GM19455 (cell line): ENCODE results near the gene ERCC1.
"Not testable (repeated sequence)": the region's sequence is repeated elsewhere in the genome, so short reads cannot be mapped to it uniquely, and the experiment has no call there.

Experiments used
- ATAC-seq: cut with Tn5 transposase; IDR thresholded peaks from one replicate; pipeline ENCODE4 v1.9.1; 2021; ENCODE audit not compliant: unreplicated experiment

Gene ERCC1

DNA sequence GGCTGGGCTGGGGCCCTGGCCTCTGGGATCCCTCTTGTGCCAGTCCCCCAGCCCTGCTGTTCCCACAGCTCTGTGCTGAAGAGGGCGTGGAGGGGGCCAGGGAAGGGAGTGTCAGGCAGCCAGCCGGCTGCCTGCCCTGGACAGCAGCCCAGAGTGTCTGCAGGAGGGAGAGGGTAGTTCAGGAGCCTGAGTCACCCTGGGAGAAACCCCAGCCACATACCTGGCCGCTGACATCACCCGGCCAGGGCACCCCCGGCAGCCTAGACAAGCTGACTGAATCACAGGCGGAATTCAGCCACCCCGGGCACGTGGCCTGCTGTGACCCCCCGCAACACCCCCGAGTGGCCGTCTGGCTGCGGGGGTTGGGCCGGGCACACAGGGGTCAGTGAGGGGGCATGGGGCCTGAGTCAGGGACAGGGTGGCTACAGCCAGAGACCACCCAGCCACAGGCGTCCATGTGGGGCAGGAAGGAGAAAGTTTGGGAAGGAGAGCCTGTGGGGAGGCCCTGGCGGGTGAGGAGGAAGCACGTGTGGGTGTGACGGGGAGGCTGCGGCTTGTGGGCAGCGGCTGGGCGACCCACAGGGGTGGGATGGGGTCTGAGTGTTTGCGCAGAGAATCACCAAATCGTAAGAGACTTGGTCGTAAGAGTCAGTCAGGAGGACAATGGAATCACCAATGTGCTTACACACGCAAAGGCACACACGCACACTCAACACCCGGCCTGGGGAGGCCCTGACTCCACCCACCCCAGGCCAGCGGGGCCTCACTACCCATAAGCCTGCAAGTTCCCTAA, 32.2 kb upstream of the ERCC1 start:
- ATAC-seq = no peak

DNA sequence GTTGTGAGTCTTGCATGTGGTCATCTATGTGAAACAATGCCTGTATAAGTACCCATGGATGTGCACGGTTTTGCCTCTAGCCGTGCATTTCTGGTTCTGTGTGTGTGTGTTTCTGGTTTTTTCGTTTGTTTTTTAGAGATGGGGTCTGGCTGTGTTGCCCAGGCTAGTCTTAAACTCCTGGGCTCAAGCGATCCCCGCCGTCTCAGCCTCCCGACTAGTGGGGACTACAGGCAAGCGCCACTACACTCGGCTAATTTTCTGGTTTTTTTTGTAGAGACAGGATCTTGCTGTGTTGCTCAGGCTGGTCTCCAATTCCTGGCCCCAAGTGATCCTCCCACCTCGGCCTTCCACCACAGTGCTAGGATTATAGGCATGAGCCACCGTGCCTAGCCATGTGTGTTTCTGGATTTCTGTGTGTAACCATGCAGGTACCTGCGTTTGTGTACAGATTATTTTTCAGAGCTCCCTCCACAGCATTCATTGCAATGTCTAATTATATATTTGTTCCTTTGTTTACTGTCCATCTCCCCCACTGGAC, 28.2 kb upstream of the ERCC1 start:
- no peak for ATAC-seq

DNA sequence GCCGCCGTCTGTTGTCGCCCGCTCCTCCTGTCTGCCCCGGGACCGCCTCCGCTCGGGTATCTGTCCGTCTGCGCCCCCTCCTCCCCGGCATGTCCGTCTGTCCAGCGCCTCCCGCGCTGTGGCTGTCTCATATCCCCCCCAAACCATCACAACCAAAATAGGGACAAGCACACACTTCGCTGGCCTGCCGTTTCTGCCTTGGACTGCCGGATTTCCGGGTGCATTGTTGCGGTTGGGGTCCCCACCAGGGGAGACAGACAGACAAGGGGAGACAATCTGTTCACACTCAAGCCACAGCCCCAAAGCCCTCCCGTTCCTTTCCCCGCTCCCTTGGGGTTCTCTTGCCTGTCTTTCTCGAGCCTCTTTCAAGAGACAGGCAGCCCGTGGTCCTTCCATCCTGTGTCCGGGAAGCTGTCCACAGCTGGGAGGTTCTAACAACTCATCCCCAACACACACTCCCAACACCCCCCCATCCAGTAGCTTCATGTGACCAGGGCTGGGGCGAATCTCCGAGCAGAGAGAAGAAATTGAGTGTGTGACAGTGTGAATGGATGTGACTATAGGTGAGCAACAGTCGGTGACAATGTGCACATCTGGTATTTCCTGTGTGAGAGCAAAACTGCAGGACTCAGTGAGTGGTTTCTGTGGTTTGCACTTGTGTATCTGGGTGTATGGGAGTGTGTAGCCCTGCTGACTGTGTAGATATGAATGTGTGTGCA, 27.6 kb upstream of the ERCC1 start:
- no peak for ATAC-seq

DNA sequence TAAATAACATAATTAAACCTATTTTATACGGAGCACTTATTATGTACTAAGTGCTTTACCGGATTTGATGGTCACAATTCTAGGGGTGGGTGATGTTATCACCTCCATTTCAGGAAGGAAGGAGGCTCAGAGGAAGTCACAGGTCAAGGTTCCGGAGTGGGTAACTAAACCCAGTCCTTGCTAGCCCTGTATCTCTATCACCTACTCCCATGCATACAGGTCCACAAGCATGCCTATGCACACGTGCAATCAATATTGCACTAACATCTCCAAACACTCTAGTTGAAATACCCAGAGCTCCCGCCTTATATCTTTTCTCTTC, 26.3 kb upstream of the ERCC1 start:
- ATAC-seq = no peak

DNA sequence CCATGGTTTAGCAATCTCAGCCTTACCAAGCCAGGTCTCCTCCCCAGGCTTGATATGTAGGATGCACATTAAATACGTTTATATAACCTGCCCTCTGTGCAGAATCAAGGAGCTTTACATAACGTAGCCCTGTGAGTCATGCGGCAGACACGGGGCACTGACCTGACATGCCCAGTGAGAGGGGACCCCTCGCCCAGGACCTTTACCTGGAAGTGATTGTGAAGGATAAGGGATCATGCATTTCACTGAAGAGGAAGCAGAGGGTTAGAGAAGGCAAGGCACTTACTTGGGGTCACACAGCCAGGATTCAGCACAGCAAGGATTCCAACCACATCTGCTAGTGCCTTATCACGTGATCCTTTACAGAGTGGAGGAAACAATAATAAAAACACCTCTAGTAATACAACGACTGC, 25.2 kb upstream of the ERCC1 start:
- no peak for ATAC-seq

DNA sequence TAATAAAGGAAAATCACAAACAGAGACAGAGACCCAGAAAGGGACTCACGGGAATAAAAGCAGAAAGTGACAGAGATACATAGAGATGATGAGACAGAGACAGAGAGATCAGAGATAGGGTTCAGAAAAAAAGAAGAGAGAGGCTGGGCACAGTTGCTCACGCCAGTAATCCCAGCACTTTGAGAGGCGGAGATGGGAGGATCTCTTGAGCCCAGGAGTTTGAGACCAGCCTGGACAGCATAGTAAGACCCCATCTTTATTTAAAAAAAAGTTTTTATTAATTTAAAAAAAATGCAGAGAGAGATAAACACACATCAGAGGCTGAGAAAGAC, 24.7 kb upstream of the ERCC1 start:
- no peak for ATAC-seq

DNA sequence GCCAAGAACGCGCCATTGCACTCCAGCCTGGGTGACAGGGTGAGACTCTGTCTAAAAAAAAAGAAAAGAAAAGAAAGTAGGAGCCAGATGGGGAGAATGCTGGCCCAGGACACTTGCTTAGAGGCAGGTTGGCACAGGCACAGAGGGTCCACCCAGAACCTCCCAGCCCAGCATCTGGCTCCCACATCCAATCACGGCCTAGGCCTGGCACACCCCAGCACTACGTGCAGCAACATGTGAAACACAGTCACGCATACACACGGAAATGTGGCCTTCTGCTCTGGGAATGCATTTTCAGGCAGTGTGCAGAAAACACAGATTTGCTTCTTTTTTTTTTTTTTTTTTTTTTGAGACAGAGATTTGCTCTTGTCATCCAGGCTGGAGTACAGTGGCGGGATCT, 23.2 kb upstream of the ERCC1 start:
- no peak for ATAC-seq

DNA sequence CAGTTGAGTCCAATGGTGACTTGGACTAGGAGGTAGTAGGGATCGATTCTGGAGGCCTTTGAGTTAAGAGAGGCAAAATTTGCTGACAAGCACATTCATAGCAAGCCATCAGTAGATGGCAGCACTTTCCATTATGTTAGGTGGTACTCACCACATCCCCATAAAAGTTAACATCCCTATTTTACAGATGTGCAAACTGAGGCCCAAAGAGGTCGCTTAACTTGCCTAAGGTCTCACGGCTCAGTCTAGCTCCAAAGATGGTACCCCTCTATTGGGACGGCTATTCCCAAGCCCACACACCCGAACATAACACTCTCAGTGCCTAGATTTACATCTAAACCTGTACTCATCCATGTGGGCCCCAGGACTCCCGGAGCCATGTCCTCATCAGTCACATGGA, 22.6 kb upstream of the ERCC1 start:
- ATAC-seq = no peak

DNA sequence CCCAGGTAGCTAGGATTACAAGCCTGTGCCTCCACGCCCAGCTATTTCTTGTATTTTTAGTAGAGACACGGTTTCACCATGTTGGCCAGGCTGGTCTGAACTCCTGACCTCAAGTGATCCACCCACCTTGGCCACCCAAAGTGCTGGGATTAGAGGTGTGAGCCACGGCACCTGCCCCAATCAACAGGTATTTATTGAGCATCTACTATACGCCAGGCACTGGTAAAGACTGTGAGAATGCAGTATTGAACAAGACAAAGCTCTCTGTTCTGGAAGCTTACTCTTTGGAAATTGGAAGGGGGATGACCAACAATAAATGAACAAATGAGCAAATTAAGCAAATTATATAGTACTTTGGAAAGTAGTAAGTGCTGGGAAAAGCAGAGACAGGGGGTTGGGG, 21.4 kb upstream of the ERCC1 start:
- ATAC-seq = no peak

DNA sequence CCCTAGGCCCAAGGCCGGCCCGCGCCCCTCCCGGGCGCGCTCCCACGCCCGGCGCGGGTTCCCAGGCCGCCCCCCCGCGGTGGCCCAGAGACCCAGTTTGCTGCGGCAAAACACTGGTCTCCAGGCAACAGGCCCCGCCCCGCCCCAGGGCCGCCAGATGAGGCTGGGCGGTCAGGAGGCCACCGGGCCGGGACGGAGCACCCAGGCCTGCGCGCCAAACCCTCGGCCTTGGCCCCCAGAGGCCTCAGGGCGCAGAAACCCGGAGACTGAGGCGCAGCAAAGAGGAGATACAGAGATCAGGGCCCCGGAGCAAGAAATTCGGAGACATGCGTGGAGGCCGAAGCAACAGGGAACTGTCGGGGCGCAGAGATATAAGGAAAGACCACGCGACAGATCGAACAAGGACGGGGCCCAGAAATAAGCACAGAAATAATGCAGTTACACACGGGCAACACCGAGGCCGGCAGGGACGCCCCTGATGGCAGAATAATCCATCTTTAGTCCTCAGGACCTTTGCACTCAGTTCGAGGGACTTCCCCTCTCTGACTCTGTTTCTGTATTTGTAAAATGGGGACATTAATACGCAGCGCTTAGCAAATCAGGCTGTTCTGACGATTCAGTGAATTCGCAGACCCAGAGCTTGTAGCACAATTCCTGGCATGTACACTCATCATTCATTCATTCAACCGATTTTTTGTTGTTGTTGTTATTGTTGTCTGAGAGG, 20.8 kb upstream of the ERCC1 start:
- ATAC-seq = no peak

DNA sequence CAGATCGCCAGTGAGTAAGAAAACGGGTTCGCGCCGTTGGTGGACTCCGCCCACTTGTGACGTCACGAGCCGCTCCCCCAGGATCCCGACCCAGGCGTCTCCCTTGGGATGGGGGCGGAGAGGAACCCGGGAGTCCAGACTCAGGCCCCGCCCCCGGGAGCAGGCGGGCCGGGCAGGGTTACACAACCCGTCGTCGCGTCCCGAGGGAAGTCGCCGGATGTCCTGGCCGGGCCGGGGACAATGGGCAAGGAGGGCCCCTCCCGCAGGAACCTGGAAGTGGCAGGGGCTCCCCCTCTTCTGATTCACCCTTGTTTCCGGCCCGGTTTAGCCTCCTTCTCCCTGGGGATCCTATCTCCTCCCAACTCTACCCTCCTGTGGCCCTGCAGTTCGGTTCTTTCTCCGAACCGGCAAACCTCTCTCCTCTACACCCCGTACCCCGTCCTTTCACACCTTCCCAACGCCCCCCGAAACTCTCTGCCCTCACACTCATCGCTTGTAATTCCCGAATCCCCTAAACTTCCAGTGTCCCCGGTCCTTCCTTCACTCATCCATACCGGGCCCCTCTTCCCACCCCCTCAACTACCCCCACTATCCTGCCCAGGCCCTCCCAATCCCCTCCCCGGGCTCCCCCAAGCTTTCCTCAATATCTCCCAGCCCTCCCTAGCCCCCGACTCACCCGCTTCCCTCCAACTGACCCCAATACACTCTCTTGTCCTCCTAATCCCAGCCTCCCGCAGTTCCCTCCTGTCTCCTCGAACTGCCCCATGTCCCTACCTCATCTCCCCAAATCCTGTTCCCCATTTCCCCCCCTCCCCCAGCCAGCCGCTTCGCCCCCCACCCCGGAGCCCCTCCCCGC, 20.0 kb upstream of the ERCC1 start:
- no peak for ATAC-seq

DNA sequence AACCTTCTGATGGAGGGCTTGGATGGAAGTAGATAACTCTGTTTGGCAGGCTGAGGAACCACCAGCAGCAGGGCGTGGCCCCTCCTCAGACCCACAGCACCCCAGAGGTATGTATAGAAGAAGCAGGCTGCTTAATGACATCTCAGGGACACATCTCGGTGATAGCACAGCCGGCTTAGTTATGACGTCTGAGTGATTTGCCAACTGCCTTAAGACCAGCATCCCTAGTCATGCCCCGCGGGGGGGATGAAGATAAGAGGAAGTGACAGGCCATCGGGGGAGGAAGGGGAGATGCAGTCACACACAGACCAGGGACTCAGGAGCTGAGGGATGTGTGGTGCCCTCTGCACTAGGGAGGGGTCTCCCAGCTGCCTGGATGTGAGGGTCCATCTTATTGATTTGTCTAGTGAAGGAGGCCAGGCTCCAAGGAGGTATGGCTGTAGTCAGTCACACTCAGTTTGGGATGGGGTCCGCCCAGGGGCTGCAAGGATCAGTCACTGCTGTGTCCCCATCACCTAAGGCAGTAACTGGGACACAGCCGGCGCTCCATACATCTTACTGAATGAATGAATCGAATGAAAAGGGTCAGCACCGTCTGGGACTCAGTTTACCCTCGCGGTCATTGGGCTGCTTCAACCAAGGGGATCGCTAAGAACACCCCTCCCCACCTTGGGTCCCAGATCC, 19.2 kb upstream of the ERCC1 start:
- ATAC-seq = no peak

DNA sequence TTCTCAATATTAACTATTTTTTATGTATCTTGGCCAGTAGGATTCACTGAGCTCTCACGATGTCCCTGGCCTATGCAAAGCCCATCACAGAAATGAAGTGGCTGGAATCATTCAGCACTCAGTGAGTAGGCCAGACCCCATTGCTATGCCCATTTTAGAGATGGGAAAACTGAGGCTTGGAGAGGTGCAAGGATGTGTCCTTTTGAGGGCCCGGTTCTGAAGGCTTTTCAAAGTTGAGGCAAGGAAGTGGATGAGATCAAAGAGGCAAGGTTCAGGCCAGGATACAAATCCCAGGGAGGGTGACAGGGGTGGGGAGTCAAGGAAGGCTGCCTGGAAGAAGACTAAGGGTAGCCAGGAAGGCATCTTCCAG, 18.7 kb upstream of the ERCC1 start:
- ATAC-seq = no peak

DNA sequence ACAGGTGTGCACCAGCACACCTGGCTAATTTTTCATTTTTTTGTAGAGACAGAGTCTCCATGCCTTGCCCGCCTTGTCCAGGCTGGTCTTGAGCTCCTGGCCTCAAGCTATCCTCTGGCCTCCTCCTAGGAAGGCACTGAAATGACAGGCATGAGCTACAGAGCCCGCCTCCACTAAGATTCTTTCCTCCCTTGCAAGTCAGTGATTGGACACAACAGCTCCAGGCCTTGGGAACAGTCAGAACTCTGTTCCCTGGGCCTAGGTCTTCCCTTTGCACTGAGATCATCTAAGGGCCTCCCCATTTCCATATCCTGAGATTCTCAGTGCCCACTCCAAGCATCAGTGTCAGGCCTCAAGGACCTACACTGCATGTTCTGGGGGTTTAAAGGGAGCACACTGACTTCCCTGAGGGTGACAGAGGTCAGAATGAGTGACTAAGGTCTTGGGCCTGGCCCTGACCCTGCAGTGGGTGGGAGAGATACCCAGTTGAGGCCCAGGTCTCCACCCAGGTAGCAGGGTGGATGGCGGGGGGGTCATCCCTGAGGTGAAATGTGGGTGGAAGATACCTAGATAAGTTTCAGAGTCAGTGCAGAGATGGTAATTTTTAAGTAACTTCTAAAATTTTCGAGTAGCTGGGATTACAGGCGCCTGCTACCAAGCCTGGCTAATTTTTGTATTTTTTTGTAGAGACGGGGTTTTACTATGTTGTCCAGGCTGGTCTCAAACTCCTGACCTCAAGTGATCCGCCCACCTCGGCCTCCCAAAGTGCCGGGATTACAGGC, 17.3 kb upstream of the ERCC1 start:
- no peak for ATAC-seq

DNA sequence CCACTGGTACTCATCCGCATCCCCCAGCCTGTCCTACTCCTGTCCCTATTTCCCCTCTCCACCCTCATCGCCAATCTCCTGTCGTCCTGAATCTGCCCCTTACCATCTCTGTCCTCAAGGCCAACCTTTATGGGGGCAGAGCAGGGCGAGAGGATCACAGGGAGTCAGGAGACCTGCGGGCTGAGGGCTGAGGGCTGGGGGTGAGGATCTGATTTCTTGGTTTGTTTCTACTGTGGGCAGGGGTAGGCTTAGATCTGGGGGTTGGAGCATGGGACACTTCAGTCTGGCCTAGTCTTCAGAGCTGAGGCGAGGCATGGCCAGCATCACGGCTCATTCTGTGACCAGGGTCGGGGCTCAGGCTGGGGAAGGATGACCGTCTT, 16.5 kb upstream of the ERCC1 start:
- ATAC-seq = no peak

DNA sequence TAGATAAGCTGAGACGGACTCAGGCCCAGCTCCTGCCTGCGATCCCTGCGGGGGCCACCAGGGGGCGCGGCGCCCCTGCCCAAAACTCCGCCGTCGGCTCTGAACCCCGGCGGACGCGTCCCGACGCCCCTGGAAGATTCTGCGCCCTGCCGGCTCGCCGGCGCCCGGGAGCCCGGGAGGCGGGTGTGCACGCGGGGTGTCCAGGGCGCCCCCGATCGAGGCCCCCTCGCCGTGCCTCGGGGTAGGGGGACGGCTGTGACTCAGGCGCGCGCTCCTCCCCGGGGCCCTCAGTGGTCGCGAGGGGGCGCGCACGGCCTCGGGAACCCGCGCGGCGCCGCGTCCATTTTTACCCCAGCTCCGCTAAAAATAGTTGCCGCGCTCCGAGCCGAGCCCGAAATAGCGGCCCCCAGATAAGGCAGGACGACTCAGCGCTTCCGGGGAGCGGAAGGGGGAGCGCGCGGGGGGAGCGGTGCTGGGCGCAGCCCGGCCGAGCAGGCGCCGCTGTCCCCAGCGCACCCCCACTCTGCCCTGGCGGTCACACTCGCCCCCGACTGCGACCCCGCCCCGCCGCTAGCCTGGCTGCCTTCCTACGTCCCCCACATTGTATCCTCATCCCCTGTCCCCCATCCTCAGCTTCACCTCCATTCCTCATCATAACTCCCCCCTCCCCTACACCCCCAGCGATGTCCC, 16.0 kb upstream of the ERCC1 start:
- ATAC-seq = peak; percentile 61

DNA sequence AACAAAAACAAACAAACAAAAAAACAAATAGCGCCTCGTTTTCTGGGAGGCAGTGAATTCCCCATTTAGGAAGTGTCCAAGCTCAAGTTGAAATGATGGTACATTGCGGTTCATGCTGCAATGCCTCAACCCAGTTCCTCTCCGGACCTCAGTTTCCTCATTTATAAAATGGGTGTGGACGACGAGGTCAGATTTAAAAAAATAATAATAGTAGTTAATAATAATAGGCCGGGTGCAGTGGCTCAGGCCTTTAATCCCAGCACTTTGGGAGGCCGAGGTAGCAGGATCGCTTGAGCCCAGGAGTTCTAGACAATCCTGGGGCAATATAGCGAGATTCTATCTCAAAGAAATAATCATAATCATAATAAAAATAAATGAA, 15.5 kb upstream of the ERCC1 start:
- no peak for ATAC-seq

DNA sequence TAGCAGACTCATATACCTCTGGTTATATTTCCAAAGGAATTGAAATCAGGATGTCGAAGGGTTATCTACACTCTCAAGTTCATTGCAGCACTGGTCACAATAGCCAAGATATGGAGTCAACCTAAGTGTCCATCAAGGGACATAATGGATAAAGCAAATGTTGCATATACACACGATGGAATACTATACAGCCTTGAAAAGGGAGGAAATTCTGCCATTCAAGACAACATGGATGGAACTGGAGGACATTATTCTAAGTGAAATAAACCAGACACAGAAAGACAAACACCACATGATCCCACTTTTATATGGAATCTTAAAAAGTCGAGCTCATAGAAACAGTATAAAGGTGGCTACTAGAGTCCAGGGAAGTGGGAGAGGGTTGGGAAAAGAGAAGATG, 13.6 kb upstream of the ERCC1 start:
- ATAC-seq = no peak

DNA sequence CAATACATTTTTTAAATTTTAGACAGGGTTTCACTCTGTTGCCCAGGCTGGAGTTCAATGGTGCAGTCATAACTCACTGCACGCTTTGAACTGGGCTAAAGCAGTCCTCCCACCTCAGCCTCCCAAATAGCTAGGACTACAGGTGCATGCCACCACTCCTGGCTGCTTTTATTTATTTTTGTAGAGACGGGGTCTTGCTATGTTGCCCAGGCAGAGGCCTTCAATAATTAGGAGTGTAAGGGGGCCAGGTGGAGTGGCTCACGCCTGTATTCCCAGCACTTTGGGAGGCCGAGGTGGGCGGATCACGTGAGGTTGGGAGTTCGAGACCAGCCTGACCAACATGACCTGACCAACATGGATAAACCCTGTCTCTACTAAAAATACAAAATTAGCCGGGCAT, 8.8 kb upstream of the ERCC1 start:
- ATAC-seq = not testable (repeated sequence)
